K562 (cell line): ENCODE data around the gene NCOA6. TPM values are rescaled to one million over a fixed set of nuclear protein-coding genes. Genes with fewer than 3 reads are reported as not detected.

ENCODE experiments used
- ATAC-seq: fragments of 200-7000 bp; cut with Tn5 transposase; 3 replicates; pipeline ENCODE4 v1.9.1; 2020; ENCODE audit warnings: moderate library complexity
- BruUV-seq: library from RNA; stranded (reverse); fragments of 400-500 nt; replicated peaks from 2 replicates; lab custom pipeline; 2021; lab: Mats Ljungman, UMichigan
- CTCF ChIA-PET: fragments of 300-600 bp; formaldehyde crosslinking; extraction: SDS; loops from one replicate; lab custom pipeline; 2021; ENCODE audit warnings: low intra/inter-chr PET ratio; lab: Yijun Ruan, JAX
- POLR2A ChIA-PET: fragments of 300-600, 350-650 bp; sonication (Branson Sonifier 250); formaldehyde crosslinking; extraction: SDS; loops from one replicate; lab custom pipeline; 2021; ENCODE audit warnings: antibody characterized with exemption, inconsistent platforms; lab: Yijun Ruan, JAX
- DNase-seq, 4 experiments: peaks; one replicate each; pipeline versions ENCODE4 v3.0.0 to v3.0.0-alpha.2; 2011 to 2018; ENCODE audit warnings: low spot score in 3 of 4, mixed read lengths in 3 of 4; ENCODE audit errors: extremely low read depth in 1 of 4
- FAIRE-seq: peaks from 2 replicates; lab custom pipeline; 2011; peaks lifted over from hg19 to GRCh38; lab: Jason Lieb, UNC
- H2AFZ ChIP-seq: 2 replicates; pipeline ENCODE4 v1.6.0; 2011; ENCODE audit warnings: low read depth, low read length, control low read depth, inconsistent platforms
- H3K27ac ChIP-seq: fragments of 200-600 bp; 3 replicates; pipeline ENCODE4 v1.8.0; 2011; ENCODE audit warnings: low read depth, mild to moderate bottlenecking, control low read depth, inconsistent platforms, low read length, moderate library complexity, mixed read lengths; ENCODE audit errors: extremely low read depth
- H3K27me3 ChIP-seq, 2 experiments: fragments of 300-600 bp in 1 of 2; 2 replicates in 1 of 2; 3 replicates in 1 of 2; pipeline versions ENCODE4 v1.6.0 to v1.8.0; 2011; ENCODE audit warnings: inconsistent platforms in 2 of 2, low read length in 2 of 2, mild to moderate bottlenecking in 1 of 2, mixed read lengths in 1 of 2, moderate library complexity in 1 of 2; ENCODE audit not compliant: control insufficient read depth in 2 of 2, insufficient read depth in 2 of 2
- H3K36me3 ChIP-seq: fragments of 300-600 bp; 3 replicates; pipeline ENCODE4 v1.8.0; 2011; ENCODE audit warnings: mild to moderate bottlenecking, low read length, inconsistent platforms; ENCODE audit not compliant: control insufficient read depth, insufficient read depth
- H3K4me1 ChIP-seq, 2 experiments: fragments of 200-600 bp in 1 of 2; replicated peaks in 1 of 2; 2 replicates in 1 of 2; 3 replicates in 1 of 2; pipeline versions ENCODE4 v1.5.1 to v1.8.0; 2011; ENCODE audit warnings: inconsistent platforms in 2 of 2, low read length in 2 of 2, mild to moderate bottlenecking in 1 of 2, mixed read lengths in 1 of 2, moderate library complexity in 1 of 2; ENCODE audit not compliant: control insufficient read depth in 2 of 2, insufficient read depth in 2 of 2
- H3K4me2 ChIP-seq: 2 replicates; pipeline ENCODE4 v1.6.1; 2011; ENCODE audit warnings: low read length, control low read depth, inconsistent platforms, mixed read lengths; ENCODE audit not compliant: insufficient read depth
- H3K4me3 ChIP-seq: fragments of 200-600 bp; sonication (generic), shearing (Covaris generic); 2 replicates; pipeline ENCODE4 v1.5.1; 2016; ENCODE audit warnings: control low read depth, inconsistent platforms
- H3K79me2 ChIP-seq: fragments of 200-600 bp; 3 replicates; pipeline ENCODE4 v1.8.0; 2011; ENCODE audit warnings: low read length, inconsistent platforms; ENCODE audit not compliant: control insufficient read depth, insufficient read depth
- H3K9ac ChIP-seq, 2 experiments: 2 replicates each; pipeline versions ENCODE4 v1.6.0 to v1.6.1; 2011; ENCODE audit warnings: low read depth in 2 of 2, low read length in 2 of 2, control low read depth in 1 of 2, inconsistent platforms in 1 of 2, mild to moderate bottlenecking in 1 of 2, mixed read lengths in 1 of 2; ENCODE audit not compliant: insufficient read depth in 1 of 2
- H3K9me1 ChIP-seq: one replicate; pipeline ENCODE4 v1.6.0; 2011; ENCODE audit warnings: inconsistent platforms, mild to moderate bottlenecking, low read length, moderate library complexity; ENCODE audit not compliant: control insufficient read depth, insufficient read depth
- H3K9me3 ChIP-seq: replicated peaks from 2 replicates; pipeline ENCODE4 v1.5.1; 2011; ENCODE audit warnings: low read depth, low read length, inconsistent platforms; ENCODE audit not compliant: control insufficient read depth, insufficient read depth
- H4K20me1 ChIP-seq: replicated peaks from 2 replicates; pipeline ENCODE4 v1.6.1; 2011; ENCODE audit warnings: low read length, inconsistent platforms, mixed read lengths; ENCODE audit not compliant: control insufficient read depth, insufficient read depth
- CREB5 ChIP-seq: fragments of 250-450 bp; sonication (Bioruptor Pico); IDR thresholded peaks from 2 replicates; pipeline ENCODE4 v1.5.0; 2020; ENCODE audit warnings: mild to moderate bottlenecking
- CTCF ChIP-seq, 3 experiments: IDR thresholded peaks in 2 of 3; conservative IDR thresholded peaks in 1 of 3; 2 replicates each; pipeline ENCODE4 v1.5.1; 2011 to 2012; ENCODE audit warnings: low read length in 3 of 3, mild to moderate bottlenecking in 3 of 3, control low read depth in 2 of 3, improper control_type of control experiment in 1 of 3, inconsistent platforms in 1 of 3, low read depth in 1 of 3, mixed read lengths in 1 of 3, moderate library complexity in 1 of 3; ENCODE audit not compliant: insufficient read depth in 2 of 3
- E2F1 ChIP-seq: sonication (generic); formaldehyde crosslinking; IDR thresholded peaks from 2 replicates; pipeline ENCODE4 v1.8.1; 2023; ENCODE audit warnings: mild to moderate bottlenecking, missing genetic modification reagents, moderate library complexity
- ETV5 ChIP-seq: sonication (generic); formaldehyde crosslinking; IDR thresholded peaks from 2 replicates; pipeline ENCODE4 v1.4.0; 2020; ENCODE audit warnings: low read depth, mild to moderate bottlenecking, missing genetic modification reagents
- FOS ChIP-seq: IDR thresholded peaks from 3 replicates; pipeline ENCODE4 v1.6.1; 2011; ENCODE audit not compliant: insufficient read length; ENCODE audit errors: extremely low read depth
- FOSL1 ChIP-seq: fragments of 200-800 bp; sonication (Bioruptor generic); conservative IDR thresholded peaks from 2 replicates; pipeline ENCODE4 v1.6.1; 2016; ENCODE audit warnings: missing genetic modification characterization, missing compliant biosample characterization
- HCFC1 ChIP-seq: IDR thresholded peaks from 2 replicates; pipeline ENCODE4 v1.6.1; 2012; ENCODE audit warnings: low read depth, low read length, improper control_type of control experiment
- KDM1A ChIP-seq, 2 experiments: fragments of 450-650 bp; IDR thresholded peaks; 2 replicates each; pipeline ENCODE4 v1.6.1; 2016; ENCODE audit warnings: mild to moderate bottlenecking in 2 of 2
- MAFG ChIP-seq: fragments of 450-650 bp; conservative IDR thresholded peaks from 2 replicates; pipeline ENCODE4 v1.6.1; 2016; ENCODE audit warnings: missing genetic modification characterization, missing compliant biosample characterization
- NBN ChIP-seq: fragments of 450-650 bp; IDR thresholded peaks from 2 replicates; pipeline ENCODE4 v1.6.1; 2016; ENCODE audit warnings: low read depth, mild to moderate bottlenecking
- NCOA6 ChIP-seq: fragments of 450-650 bp; IDR thresholded peaks from 2 replicates; pipeline ENCODE4 v1.6.1; 2017; ENCODE audit warnings: mild to moderate bottlenecking
- PHTF2 ChIP-seq: fragments of 250-450 bp; sonication (Bioruptor Pico); IDR thresholded peaks from 2 replicates; pipeline ENCODE4 v1.5.0; 2021; ENCODE audit warnings: mild to moderate bottlenecking
- POU5F1 ChIP-seq: fragments of 150-350 bp; IDR thresholded peaks from 2 replicates; pipeline ENCODE4 v1.6.1; 2014; ENCODE audit warnings: borderline replicate concordance, low read length, low read depth, mild to moderate bottlenecking; ENCODE audit not compliant: partially characterized antibody
- STAT6 ChIP-seq: sonication (generic); formaldehyde crosslinking; IDR thresholded peaks from 2 replicates; pipeline ENCODE4 v1.8.1; 2023; ENCODE audit warnings: mild to moderate bottlenecking, missing genetic modification reagents
- TAF1 ChIP-seq: IDR thresholded peaks from 2 replicates; pipeline ENCODE4 v1.6.1; 2011; ENCODE audit warnings: mild to moderate bottlenecking, low read length, moderate library complexity; ENCODE audit not compliant: insufficient read depth, control insufficient read depth, severe bottlenecking; ENCODE audit errors: extremely low read depth
- ZNF175 ChIP-seq: fragments of 200-800 bp; sonication (Bioruptor generic); IDR thresholded peaks from 2 replicates; pipeline ENCODE4 v1.6.1; 2016; ENCODE audit warnings: low read depth, mild to moderate bottlenecking, missing genetic modification characterization, missing compliant biosample characterization
- WGBS: fragments of 100-300 bp; shearing (Covaris generic); methylation state at CpG from one replicate; pipeline ENCODE4 v1.1.6; 2016; ENCODE audit warnings: low coverage, mixed read lengths; ENCODE audit not compliant: insufficient coverage; ENCODE audit errors: missing lambda C conversion rate; 5-methylcytosine and 5-hydroxymethylcytosine counted together
- in situ Hi-C: fragments of 300-500 bp; cut with MboI; formaldehyde crosslinking; loops from 4 replicates; pipeline ENCODE4 v1.15.0; 2018; ENCODE audit warnings: inconsistent platforms, mixed read lengths
- intact Hi-C: fragments of 100-400 bp; cut with micrococcal nuclease; formaldehyde crosslinking; loops from 2 replicates; pipeline ENCODE4 v1.14.2; 2022
- polyA plus RNA-seq, 8 experiments: library from polyadenylated mRNA; depleted of rRNA in 4 of 8; stranded (reverse) in 5 of 8; unstranded in 3 of 8; fragments of >200 nt; fragmentation: Nextera tagmentation in 2 of 8; fragmentation: Illumina TruSeq in 1 of 8; extraction: Ambion mirVana in 2 of 8; extraction: Trizol in 1 of 8; gene quantifications; 2 replicates each; pipeline versions ENCODE4 v1.2.1 to v1.2.3, GENCODE V29; 2011 to 2014; ENCODE audit warnings: inconsistent platforms in 1 of 8, missing spikeins in 1 of 8
- total RNA-seq, 7 experiments: library from RNA; depleted of rRNA in 6 of 7; stranded (reverse); fragments of >200 nt in 6 of 7; fragmentation: Illumina TruSeq in 2 of 7; extraction: Trizol in 2 of 7; gene quantifications; 2 replicates each; pipeline versions ENCODE4 v1.2.1 to v1.2.3, GENCODE V29; 2011 to 2021; ENCODE audit warnings: low replicate concordance in 1 of 7

The NCOA6 gene
- total and polyA plus RNA-seq, 9 of the 15 experiments (the other 6 are each of a cell fraction or from before 2014, with no cell fraction given), result 6.1 to 25.0 (median 9.5) TPM

DNA sequence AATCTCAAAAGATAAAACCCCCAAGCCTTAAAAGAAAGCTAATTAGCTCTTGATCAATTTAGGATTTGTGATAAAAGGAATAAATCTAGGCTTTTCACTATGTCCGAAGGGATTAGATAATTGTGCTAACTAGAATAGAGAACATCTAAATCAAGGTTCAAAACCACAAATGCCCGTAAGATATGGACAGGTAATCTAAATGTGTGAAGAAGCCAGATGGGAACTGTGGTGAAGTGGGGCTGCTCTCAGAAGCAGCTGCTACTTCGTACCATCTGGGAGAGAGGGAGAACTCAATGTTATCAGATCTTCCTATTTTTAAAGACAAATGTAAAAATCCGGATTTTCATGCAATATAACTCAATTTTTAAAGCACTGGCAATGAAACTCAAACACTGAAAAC, 44.2 kb downstream of the NCOA6 start:
- H3K36me3 ChIP-seq, result peaks cover 17% of the 10 kb centered on the region; the same call in 1 of the 3 replicates
- in situ Hi-C loops (no loop called here), intact Hi-C loops (no loop called here)
- ATAC-seq, result no peak
- H3K27ac ChIP-seq, result no peak overlapping the region
- ChIA-PET CTCF (no interaction called here), POLR2A (interaction anchor here (0.5 to 1.1 kb wide), 3 partner anchors 11 to 1291 kb away, joined by 3 to 6 read pairs (median 3); partner anchors contain the start of gene CBFA2T2)
- H2AFZ ChIP-seq, result no peak overlapping the region
- no peaks in the 10 kb centered on the region for H4K20me1 ChIP-seq
- H3K4me1 ChIP-seq, result no peaks in the 10 kb centered on the region
- no peaks in the 10 kb centered on the region for H3K27me3 ChIP-seq
- H3K79me2 ChIP-seq, result no peaks in the 10 kb centered on the region
- H3K4me2 ChIP-seq, result no peak overlapping the region
- no peak for FAIRE-seq
- no peak overlapping the region for H3K9ac ChIP-seq
- WGBS, result 71% methylated on average over 4 of the region's 4 CpGs
- no TSS peak for BruUV-seq
- DNase-seq, result no peak
- H3K9me3 ChIP-seq, result no peaks in the 10 kb centered on the region
- no peak overlapping the region for H3K4me3 ChIP-seq
- no peaks in the 10 kb centered on the region for H3K9me1 ChIP-seq
- TF ChIP-seq PHTF2 (CRISPR knock-in tag) (no peak), TAF1 (no peak), CREB5 (CRISPR knock-in tag) (no peak), NBN (no peak), FOSL1 (tag) (no peak), NCOA6 (no peak), POU5F1 (no peak), KDM1A (IDR thresholded peaks at IDR 0.05) (no peak), E2F1 (CRISPR knock-in tag) (no peak), ZNF175 (CRISPR knock-in tag) (no peak), MAFG (tag) (no peak), STAT6 (CRISPR knock-in tag) (no peak), CTCF (IDR thresholded peaks at IDR 0.05 in 2 of 3, conservative IDR thresholded peaks at IDR 0.05 in 1 of 3; ENCODE audit: insufficient read depth in 2 of 3, low read depth in 1 of 3, low read length in 3 of 3) (no peak), ETV5 (CRISPR knock-in tag) (no peak), HCFC1 (no peak), FOS (no peak)
